Measurements from ENCODE around the gene CDC6.

Gene CDC6

GRCh38 chr17:40323391-40324381 lies 36.0 kb downstream of the CDC6 start:
- peak; percentile 90 for DNase-seq

- peak; percentile 80 for DNase-seq
Observed at GRCh38 chr17:40325156-40326013, 37.7 kb downstream of the CDC6 start.

GRCh38 chr17:40326014-40326831 lies 38.5 kb downstream of the CDC6 start:
- DNase-seq = peak; percentile 85

- DNase-seq = no peak
Observed at GRCh38 chr17:40326832-40327199, 39.1 kb downstream of the CDC6 start.

GRCh38 chr17:40327244-40327729 lies 39.6 kb downstream of the CDC6 start:
- no peak for DNase-seq

GRCh38 chr17:40327735-40328385 lies 40.2 kb downstream of the CDC6 start:
- DNase-seq = no peak

- DNase-seq = no peak
Observed at GRCh38 chr17:40328386-40328766, 40.7 kb downstream of the CDC6 start.

GRCh38 chr17:40329839-40330794 lies 42.4 kb downstream of the CDC6 start:
- peak; percentile 66 for DNase-seq

GRCh38 chr17:40330850-40331470 lies 43.3 kb downstream of the CDC6 start:
- no peak for DNase-seq

- DNase-seq = no peak
Observed at GRCh38 chr17:40331743-40332641, 44.3 kb downstream of the CDC6 start.

- no peak for DNase-seq
Observed at GRCh38 chr17:40333781-40334448, 46.2 kb downstream of the CDC6 start.

- no peak for DNase-seq
Observed at GRCh38 chr17:40335620-40336019, 47.9 kb downstream of the CDC6 start.

- no peak for DNase-seq
Observed at GRCh38 chr17:40337351-40337750, 49.7 kb downstream of the CDC6 start.

GRCh38 chr17:40338058-40338457 lies 50.4 kb downstream of the CDC6 start:
- no peak for DNase-seq

GRCh38 chr17:40338941-40339649 lies 51.4 kb downstream of the CDC6 start:
- DNase-seq = no peak

- DNase-seq = no peak
Observed at GRCh38 chr17:40340327-40340726, 52.6 kb downstream of the CDC6 start.

GRCh38 chr17:40340880-40341807 lies 53.5 kb downstream of the CDC6 start:
- DNase-seq = peak; percentile 94
